Measurements from ENCODE around the gene CDC42BPB.

The CDC42BPB gene, protein sequence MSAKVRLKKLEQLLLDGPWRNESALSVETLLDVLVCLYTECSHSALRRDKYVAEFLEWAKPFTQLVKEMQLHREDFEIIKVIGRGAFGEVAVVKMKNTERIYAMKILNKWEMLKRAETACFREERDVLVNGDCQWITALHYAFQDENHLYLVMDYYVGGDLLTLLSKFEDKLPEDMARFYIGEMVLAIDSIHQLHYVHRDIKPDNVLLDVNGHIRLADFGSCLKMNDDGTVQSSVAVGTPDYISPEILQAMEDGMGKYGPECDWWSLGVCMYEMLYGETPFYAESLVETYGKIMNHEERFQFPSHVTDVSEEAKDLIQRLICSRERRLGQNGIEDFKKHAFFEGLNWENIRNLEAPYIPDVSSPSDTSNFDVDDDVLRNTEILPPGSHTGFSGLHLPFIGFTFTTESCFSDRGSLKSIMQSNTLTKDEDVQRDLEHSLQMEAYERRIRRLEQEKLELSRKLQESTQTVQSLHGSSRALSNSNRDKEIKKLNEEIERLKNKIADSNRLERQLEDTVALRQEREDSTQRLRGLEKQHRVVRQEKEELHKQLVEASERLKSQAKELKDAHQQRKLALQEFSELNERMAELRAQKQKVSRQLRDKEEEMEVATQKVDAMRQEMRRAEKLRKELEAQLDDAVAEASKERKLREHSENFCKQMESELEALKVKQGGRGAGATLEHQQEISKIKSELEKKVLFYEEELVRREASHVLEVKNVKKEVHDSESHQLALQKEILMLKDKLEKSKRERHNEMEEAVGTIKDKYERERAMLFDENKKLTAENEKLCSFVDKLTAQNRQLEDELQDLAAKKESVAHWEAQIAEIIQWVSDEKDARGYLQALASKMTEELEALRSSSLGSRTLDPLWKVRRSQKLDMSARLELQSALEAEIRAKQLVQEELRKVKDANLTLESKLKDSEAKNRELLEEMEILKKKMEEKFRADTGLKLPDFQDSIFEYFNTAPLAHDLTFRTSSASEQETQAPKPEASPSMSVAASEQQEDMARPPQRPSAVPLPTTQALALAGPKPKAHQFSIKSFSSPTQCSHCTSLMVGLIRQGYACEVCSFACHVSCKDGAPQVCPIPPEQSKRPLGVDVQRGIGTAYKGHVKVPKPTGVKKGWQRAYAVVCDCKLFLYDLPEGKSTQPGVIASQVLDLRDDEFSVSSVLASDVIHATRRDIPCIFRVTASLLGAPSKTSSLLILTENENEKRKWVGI (N-terminal part only)

DNA sequence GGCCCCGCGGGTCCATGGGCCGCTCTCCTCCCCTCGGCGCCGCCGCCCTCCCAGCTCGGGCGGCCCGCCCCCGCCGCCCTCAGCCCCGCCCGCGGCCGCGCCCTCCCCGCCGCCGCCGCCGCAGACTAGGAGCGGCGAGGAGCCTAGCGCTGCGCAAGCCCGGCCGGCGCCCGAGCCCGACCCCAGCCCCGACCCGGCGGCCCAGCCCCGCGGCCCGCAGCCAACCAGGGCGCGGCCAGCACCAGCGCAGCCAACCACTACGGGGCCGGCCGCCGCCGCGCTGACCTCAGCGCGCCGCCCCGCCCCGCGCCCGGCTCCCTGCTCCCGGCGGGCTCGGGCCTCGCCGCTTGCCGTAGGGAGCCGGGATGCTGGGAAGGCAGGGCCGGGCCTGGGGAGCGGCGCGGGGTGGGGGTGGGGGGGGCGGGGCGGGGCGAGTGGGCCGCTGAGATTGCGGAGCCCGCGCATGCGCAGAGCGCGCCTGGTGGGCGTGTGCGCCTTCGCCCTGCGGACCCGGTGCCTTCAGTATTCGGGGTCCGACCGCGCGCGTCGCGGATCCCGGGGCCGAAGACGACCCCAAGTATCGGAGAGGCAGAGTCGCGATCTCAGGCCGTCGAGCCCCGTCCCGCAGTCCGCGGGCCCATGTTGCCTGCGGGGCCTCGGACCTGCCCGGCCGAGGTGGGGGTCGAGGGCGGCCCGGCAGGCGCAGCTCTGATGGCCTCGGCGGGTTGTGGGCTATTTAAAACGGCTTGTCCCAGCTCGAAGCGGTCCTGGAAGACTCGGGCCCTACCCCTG is at the start of gene CDC42BPB:
CDC42BPB (minus strand) TSS at position 178 of the 792 bp plus-strand sequence. CDS start 376 bp downstream, outside the sequence.
- DNase-seq (ENCODE audit: extremely low spot score, insufficient read length, low read depth) (peak; percentile 72), FAIRE-seq (no peak)

DNA sequence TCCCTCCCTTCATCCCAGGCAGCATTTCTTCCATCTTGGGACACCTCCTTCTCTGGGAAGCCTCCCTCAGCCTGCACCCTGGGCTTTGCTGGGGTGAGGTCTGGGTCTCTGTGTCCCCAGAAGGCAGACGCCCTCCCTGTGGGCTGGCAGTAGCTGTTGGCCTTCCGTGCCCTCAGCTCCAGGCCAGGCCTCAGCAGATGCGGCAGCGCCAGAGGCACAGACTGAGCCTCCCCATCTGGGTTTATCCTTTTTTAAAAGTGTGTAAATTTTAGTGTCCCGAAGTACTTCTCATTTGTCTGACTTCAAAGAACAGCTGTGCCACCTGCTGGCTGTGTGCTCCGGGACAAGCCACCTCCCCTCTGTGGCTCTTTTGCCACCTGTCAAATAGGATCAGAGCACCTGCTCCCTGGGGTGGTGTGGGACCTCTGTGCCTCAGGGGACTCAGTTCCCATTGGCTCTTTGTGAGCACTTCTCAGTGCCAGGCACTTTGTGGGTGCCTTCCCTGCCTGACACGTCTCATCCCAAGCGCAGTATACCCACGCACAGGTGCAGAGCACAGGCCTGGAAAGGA is 48.3 kb upstream of the CDC42BPB start:
- no peak for DNase-seq (ENCODE audit: extremely low spot score, insufficient read length, low read depth)
- peak; percentile 44 for FAIRE-seq

DNA sequence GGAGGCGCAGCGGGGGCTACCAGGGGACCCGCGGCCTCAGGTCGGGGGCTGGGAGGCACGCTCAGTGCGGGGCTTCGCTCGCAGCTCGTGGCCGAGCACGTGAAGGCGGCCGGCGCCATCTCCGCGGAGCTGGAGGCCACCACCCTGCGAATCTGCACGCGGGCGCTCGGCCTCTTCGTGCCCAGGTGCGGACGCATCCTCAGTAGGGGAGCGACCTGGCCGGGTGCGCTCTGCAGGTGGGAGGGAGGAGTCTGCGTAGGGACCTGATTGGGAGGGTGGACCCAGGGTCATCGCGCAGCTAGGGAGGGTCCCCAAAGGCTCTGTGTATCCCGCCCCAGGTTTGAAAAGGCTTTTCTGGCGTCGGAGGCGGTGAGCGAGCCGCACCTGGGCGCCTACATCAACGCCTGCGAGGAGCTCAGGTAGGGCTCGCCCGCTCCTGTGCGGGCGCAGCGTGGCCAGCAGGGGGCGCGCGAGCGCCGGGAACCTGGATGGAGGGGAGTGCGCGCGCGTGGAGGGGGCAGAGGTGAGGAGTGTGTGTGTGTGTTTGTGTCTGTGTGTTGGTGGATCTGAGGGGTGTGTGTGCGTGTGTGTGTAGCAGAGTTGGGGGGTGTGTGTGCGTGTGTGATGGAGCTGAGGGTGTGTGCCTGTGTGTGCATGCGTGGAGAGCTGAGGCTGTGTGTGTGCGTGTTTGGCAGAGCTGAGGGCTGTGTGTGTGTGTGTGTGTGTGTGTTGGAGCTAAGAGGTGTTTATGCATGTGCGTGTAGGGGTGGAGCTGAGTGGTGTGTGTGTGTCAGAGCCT is 47.5 kb upstream of the CDC42BPB start:
- DNase-seq (ENCODE audit: extremely low spot score, insufficient read length, low read depth) (peak; percentile 75), FAIRE-seq (peak; percentile 77)

DNA sequence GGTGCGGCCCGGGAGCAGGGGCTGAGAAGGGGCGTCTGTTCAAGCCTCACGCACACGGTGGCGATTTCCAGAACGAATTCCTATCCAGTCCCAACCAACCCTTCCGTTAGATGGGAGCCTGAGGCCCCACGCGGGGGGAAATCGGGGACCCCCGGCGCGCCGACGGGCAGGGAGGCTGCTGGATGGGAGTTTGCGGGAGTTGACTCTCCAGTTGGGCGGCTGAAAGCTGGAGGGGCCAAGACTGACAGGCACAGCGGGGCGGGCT is 47.0 kb upstream of the CDC42BPB start:
- no peak for FAIRE-seq

DNA sequence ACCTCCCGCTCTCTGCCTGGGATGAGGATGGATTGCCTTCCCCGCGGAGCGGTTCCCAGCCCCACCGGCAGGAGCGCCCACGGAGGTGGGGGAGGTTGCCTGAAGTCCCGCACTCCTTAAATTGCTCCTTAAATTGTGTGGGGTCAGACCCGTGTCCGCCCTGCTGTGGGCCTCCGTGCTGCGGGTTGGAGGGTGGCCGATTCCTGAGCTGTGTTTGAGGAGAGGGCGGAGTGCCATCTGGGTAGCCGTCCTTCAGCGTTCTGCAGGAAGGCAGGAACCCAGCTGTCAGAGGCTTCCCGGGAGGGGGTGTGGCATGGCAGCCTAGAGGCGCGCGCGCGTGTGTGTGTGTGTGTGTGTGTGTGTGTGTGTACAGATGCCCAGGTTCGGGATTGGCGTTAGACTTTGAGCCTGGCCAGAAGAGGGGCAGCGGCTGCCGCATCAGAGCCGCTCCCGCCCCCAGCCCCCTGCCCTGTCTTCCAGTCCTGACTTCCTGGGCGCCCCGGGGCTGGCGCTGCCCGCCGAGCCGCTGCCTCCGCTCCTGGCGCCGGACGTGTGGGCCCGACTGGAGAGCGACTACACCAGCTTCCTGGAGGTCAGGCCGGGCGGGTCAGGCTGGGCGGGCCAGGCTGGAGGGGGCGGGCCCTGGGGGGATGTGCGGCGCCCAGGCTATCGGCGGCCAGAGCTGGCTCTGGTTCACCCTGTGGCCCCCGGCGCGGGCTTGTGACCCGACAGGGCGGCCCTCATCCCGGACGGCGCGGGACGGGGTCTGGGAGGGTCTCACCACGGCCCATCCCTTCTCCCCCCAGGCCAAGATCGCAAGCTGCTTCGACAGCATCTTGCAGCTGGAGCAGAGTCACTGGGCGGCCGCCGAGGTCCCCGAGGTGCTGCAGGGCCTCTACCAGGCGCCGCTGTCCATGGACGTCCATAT is 46.4 kb upstream of the CDC42BPB start:
- DNase-seq (ENCODE audit: extremely low spot score, insufficient read length, low read depth) (no peak), FAIRE-seq (no peak)

More for the DNA sequence above, 47.0 kb upstream of the CDC42BPB start:
- no peak for DNase-seq (ENCODE audit: extremely low spot score, insufficient read length, low read depth)

DNA sequence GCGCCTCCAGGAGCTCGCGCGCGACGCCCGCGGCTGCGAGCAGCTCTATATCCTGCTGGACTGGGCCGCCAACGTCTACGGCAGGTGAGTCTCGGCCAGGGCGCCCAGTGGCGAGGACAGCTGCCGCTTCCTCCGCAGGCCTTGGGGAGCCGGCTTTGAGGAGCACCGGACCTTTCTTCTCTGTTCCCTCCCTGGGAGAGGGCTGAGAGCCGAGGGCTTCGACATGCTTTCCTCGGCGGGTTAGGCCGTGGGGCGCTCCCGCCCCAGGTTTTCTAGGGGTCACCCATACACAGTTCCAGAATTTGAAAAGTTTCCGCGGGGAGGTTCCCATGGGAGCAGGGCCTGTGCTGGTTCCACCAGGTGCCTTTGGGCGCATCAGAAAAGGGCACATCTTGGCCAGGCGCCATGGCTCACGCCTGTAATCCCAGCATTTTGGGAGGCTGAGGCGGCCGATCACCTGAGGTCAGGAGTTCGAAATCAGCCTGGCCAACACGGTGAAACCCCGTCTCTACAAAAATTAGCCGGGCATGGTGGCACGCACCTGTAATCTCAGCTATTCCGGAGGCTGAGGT is 45.4 kb upstream of the CDC42BPB start:
- no peak for FAIRE-seq
- DNase-seq (ENCODE audit: extremely low spot score, insufficient read length, low read depth): no peak

DNA sequence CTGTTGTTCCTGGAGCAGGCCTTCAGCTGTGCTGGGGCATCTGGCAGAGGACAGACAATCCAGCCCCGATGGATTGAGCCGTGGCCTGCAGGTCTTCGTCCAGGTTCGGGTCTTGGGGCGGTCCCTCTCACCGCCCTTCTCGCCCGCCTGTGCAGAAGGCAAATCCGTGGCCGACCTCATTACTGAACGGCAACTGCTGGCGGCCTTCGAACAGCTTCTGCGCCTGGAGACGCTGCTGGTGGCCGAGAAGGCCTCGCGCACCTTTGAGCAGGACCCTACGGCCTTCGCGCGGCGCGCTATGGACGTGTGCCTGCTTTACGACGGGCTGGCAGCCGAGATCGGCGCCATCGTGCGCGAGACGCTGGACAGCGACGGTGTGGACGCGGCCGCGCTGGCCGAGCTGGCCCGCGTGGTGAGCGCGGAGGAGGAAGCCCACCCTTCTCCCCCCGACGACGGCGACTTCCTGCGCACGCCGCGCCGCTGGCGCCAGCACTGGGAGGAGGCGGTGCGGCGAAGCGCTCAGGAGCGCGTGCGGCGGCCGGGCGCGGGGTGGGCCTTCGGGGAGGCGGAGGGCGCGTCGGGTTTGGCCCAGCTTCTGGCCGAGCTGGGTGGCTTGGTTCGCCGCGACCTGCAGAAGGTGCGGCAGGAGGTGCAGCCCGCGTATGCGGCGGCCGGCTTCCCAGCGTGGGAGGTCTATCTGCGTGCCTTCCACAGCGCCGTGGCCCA is 44.8 kb upstream of the CDC42BPB start:
- FAIRE-seq (no peak), DNase-seq (ENCODE audit: extremely low spot score, insufficient read length, low read depth) (no peak)

DNA sequence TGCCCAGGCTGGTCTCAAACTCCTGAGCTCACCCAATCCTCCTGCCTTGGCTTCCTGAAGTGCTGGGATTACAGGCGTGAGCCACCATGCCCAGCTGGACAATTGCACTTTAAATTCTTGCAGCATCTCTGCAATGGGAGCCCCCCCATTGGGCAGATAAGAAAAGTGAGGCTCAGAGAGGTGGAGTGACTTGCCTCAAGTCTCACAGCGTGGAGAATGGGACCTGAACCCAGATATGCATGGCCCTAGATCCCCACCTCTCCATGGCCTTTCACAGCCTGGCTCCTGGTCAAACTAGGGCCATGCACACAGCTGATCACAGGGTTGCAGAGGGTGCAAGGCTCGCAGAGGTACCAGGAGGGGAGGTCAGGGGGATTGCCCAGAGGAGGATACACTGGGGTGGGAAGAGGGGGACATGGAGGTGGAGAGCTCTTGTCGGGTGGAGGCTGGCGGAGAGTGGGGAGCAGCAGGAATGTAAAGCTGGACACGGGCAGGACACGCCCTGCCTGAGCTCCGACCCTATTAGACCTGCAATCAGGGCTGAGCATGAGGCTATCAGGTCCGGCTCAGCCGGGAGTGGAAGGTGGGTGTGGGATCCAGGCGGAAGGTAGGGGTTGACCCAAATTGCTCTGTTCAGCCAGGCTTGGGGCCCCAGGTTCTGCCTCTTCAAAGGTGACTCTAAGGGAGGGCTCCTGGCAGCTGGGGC is 44.1 kb upstream of the CDC42BPB start:
- DNase-seq (ENCODE audit: extremely low spot score, insufficient read length, low read depth) (no peak), FAIRE-seq (no peak)

DNA sequence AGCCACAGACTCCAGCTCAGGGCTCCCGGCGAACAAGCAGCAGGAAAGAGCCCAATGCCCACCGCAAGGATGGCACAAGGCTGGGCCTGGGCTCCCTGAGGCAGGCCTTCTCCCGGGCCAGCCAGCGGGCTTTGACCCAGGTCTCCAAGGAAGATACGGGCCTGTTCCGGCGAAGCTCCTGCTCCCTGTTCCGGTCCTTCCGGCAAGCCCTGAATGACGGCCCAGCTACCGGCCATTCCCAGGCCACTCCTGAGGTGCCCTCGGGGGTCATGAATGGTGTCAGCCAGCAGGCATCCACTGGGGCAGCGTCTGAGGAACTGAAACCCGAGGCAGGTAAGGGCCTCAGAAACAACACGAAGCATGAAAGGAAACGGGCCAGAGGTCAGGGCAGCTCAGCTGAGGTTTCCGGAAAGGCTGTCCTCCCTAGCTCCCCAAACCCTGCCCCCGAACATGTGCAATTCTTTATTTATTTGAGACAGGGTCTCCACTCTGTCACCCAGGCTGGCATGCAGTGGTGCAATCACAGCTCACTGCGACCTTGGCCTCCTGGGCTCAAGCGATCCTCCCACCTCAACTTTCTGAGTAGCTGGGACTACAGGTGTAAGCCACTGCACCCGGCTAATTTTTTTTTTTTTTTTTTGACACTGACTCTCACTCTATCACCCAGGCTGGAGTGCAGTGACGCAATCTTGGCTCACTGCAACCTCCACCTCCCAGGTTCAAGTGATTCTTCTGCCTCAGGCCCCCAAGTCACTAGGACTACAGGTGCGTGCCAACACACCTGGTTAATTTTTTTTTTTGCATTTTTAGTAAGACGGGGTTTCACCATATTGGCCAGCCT is 43.2 kb upstream of the CDC42BPB start:
- peak; percentile 89 for FAIRE-seq

DNA sequence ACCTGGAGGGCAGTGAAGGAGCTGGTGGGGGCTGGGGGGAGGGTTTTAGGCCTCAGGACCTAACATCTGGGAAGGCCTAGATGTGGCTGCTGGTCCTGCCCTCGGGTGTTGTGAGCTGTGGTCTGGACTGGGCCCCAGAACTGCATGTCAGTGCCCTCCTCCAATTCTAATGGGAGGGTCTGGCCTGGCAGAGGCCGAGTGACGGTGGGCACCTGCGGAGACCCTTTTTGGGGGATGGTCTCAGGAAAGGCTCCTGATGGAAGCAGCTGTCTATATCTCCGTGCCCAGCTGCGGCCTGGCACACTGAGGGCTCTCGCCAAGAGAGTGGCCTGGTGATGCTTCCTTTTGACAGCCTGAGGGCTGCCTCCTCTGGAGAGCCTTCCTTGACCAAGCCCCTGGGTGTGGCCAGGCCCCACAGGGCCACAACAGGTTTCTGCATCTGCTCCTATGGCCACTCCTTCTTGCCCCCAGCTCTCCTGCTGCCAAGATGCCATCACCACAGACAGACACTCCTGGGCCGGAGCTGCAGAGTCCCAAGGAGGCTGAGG is 42.5 kb upstream of the CDC42BPB start:
- FAIRE-seq (no peak), DNase-seq (ENCODE audit: extremely low spot score, insufficient read length, low read depth) (no peak)

More for the DNA sequence above, 43.2 kb upstream of the CDC42BPB start:
- no peak for DNase-seq (ENCODE audit: extremely low spot score, insufficient read length, low read depth)

DNA sequence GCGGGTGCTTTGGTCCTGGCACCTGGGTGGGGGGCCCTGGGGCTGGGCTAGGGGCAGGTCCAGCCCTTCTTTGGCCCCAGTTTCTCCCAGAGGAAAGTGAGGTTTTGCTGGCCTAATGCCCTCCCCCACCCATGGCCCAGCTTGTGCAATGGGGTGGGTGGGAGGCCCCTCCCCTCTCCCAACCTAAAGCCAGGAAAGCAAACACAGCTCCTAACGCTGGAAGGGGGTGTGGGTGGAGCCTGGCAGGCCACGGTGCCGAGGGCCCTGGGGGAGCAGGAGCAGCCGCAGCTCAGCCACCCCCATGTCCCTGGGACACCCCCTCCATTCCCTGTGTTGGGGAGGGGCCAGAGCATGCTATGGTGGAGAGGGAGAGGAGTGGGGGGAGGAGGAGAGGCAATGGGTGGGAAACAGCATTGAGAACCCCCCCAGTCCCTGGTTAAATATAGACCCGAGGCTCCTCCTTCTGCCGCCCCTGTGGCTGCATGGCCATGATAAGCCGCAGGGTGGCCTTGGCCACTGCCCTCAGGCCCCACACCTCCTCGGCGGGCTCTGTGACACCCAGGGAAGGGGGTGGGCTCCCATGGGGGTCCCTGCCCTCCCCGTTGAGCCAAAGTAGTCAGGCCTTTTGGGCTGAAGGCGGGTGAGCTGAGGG is 41.9 kb upstream of the CDC42BPB start:
- FAIRE-seq: no peak

DNA sequence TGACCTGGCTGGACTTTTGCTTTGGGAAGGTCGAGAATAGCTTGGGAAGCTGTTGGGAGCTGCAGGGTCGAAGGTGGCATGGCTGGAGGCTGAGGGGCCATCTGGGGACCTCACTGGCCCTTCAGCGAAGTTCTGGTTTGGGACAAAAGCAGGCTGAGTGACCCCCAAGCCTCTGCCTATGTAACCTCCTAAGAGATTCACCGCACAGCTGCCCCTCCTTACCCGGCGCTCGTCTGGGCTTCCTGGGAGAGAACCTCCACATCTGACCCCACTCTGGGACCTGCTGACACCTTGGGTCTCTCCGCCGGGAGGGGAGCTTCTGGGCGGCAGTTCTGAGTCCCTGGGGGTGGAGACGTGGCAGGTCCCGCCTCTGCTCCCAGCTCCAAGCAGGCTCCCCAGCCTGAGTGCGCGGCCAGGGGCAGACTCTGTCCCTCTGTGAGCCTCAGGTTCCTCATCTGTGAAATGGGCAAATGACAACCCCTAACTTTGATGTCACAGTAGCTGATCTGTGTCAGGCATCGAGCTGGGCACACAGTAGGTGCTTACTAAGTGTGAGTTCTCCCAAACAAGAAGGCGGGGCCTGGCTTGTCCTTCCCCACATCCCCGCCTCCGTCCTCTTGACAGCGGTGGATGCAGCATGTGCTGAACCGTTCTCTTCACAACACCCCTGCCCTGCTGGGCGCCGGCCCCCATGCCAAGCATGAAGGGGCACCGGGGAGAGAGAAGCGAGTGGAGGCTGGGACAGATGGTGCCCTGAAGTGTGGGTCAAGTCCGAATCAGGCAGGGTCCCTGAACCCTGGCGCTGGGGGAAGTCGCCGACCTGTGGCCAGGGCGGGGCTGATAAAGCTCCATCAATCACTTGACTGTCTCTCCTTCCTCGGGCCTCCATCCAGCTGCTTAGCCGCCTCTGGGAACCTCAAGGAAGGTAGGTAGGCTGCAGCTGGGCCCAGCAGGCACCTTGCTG is 40.9 kb upstream of the CDC42BPB start:
- FAIRE-seq (no peak), DNase-seq (ENCODE audit: extremely low spot score, insufficient read length, low read depth) (no peak)

More for the DNA sequence above, 41.9 kb upstream of the CDC42BPB start:
- DNase-seq (ENCODE audit: extremely low spot score, insufficient read length, low read depth): no peak

DNA sequence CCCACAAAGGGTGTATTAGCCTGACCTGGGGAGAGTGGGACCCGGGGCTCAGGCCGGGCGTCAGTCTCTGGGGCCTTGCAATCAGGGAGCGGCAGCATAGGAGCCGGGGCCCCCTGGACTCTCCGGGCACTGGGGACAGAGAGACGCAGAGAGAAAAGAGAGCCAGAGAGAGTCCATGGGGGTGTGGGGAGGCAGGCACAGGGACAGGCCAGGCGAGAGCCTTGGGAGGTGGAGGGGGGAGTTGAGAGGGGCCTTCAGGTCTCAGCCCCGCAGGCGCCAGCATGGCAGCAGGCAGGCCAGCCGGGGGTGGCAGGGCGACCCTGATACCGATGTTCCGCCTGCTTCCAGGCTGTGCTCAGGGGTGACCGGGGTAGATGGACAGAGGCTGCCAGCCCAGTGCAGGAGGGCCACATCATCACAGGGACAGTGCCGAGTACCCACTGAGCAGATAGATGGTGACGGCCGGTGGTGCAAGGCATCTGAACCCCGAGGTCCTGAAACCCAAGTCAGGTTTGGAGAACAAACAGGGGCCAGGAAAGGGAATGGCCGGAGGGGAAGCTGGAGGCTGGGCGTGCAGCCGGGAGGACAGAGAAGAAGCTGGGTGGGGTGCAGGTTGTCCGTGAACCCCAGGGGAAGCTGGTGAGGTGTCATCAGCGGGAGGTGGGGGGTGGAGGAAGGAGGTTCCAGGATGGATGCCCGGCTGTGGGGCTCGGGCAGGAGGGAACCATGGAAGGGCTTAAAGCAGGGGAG is 40.1 kb upstream of the CDC42BPB start:
- DNase-seq (ENCODE audit: extremely low spot score, insufficient read length, low read depth): no peak
- FAIRE-seq: no peak

All from GM18507 (cell line).